ENCODE data around the gene C4orf50.

DNA sequence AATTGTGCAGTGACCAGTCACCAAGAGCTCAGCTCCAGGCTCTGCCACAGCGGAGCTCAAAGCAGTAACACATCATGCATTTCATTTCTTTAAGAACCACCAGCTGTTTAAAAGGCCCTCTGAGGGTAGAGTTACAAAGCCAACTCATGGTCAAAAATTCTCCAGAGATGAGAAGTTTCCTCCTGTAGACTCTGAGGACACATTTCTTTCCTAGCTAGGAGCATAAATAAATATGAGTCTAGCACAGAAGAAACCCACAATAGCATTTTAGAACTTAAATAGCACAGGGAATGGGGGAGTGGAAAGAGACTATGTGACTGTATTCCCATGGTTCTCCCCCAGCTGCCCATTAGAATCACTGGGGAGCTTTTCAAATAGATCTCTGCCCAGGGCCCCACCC lies 118.8 kb downstream of the C4orf50 start:
- TF ChIP-seq ARNTL (CRISPR knock-in tag; IDR thresholded peaks at IDR 0.05) (no peak), RXRA (CRISPR knock-in tag; IDR thresholded peaks at IDR 0.05) (no peak), RAD51 (IDR thresholded peaks at IDR 0.05; ENCODE audit: borderline replicate concordance) (no peak), SAFB2 (CRISPR knock-in tag; IDR thresholded peaks at IDR 0.05; ENCODE audit: borderline replicate concordance, low read depth) (no peak), DNMT1 (CRISPR knock-in tag; IDR thresholded peaks at IDR 0.05) (no peak), ZNF234 (CRISPR knock-in tag; conservative IDR thresholded peaks at IDR 0.05) (no peak), ATF7 (IDR thresholded peaks at IDR 0.05) (no peak), ATF7 (CRISPR knock-in tag; IDR thresholded peaks at IDR 0.05) (no peak), SIN3A (IDR thresholded peaks at IDR 0.05; ENCODE audit: borderline replicate concordance, low read depth, low read length) (no peak)
- TF ChIP-seq, protein P1, sequence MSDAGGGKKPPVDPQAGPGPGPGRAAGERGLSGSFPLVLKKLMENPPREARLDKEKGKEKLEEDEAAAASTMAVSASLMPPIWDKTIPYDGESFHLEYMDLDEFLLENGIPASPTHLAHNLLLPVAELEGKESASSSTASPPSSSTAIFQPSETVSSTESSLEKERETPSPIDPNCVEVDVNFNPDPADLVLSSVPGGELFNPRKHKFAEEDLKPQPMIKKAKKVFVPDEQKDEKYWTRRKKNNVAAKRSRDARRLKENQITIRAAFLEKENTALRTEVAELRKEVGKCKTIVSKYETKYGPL (CRISPR knock-in tag; IDR thresholded peaks at IDR 0.05), result no peak
- TF ChIP-seq, protein P2, sequence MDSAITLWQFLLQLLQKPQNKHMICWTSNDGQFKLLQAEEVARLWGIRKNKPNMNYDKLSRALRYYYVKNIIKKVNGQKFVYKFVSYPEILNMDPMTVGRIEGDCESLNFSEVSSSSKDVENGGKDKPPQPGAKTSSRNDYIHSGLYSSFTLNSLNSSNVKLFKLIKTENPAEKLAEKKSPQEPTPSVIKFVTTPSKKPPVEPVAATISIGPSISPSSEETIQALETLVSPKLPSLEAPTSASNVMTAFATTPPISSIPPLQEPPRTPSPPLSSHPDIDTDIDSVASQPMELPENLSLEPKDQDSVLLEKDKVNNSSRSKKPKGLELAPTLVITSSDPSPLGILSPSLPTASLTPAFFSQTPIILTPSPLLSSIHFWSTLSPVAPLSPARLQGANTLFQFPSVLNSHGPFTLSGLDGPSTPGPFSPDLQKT (CRISPR knock-in tag; IDR thresholded peaks at IDR 0.05; ENCODE audit: borderline replicate concordance), result no peak
- TF ChIP-seq, protein P3, sequence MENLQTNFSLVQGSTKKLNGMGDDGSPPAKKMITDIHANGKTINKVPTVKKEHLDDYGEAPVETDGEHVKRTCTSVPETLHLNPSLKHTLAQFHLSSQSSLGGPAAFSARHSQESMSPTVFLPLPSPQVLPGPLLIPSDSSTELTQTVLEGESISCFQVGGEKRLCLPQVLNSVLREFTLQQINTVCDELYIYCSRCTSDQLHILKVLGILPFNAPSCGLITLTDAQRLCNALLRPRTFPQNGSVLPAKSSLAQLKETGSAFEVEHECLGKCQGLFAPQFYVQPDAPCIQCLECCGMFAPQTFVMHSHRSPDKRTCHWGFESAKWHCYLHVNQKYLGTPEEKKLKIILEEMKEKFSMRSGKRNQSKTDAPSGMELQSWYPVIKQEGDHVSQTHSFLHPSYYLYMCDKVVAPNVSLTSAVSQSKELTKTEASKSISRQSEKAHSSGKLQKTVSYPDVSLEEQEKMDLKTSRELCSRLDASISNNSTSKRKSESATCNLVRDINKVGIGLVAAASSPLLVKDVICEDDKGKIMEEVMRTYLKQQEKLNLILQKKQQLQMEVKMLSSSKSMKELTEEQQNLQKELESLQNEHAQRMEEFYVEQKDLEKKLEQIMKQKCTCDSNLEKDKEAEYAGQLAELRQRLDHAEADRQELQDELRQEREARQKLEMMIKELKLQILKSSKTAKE (CRISPR knock-in tag; IDR thresholded peaks at IDR 0.05; ENCODE audit: borderline replicate concordance), result no peak
- TF ChIP-seq, protein P4, sequence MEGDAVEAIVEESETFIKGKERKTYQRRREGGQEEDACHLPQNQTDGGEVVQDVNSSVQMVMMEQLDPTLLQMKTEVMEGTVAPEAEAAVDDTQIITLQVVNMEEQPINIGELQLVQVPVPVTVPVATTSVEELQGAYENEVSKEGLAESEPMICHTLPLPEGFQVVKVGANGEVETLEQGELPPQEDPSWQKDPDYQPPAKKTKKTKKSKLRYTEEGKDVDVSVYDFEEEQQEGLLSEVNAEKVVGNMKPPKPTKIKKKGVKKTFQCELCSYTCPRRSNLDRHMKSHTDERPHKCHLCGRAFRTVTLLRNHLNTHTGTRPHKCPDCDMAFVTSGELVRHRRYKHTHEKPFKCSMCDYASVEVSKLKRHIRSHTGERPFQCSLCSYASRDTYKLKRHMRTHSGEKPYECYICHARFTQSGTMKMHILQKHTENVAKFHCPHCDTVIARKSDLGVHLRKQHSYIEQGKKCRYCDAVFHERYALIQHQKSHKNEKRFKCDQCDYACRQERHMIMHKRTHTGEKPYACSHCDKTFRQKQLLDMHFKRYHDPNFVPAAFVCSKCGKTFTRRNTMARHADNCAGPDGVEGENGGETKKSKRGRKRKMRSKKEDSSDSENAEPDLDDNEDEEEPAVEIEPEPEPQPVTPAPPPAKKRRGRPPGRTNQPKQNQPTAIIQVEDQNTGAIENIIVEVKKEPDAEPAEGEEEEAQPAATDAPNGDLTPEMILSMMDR (CRISPR knock-in tag; IDR thresholded peaks at IDR 0.05), result no peak
- TF ChIP-seq, protein P5, sequence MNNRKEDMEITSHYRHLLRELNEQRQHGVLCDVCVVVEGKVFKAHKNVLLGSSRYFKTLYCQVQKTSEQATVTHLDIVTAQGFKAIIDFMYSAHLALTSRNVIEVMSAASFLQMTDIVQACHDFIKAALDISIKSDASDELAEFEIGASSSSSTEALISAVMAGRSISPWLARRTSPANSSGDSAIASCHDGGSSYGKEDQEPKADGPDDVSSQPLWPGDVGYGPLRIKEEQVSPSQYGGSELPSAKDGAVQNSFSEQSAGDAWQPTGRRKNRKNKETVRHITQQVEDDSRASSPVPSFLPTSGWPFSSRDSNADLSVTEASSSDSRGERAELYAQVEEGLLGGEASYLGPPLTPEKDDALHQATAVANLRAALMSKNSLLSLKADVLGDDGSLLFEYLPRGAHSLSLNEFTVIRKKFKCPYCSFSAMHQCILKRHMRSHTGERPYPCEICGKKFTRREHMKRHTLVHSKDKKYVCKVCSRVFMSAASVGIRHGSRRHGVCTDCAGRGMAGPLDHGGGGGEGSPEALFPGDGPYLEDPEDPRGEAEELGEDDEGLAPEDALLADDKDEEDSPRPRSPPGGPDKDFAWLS (CRISPR knock-in tag; IDR thresholded peaks at IDR 0.05; ENCODE audit: borderline replicate concordance), result no peak

All from HepG2 (cell line).